CD8-positive, alpha-beta memory T cell (primary cell): ENCODE results near the gene PRM1. TPM values are rescaled to one million over a fixed set of nuclear protein-coding genes. Genes with fewer than 3 reads are reported as not detected.

ENCODE experiments used
- CTCF ChIA-PET: fragments of 350-600 bp; sonication (Branson Sonifier 250); formaldehyde crosslinking; loops from one replicate; lab custom pipeline; 2021; ENCODE audit warnings: antibody characterized with exemption; lab: Charles Lee
- POLR2A ChIA-PET: fragments of 350-600 bp; sonication (Branson Sonifier 250); formaldehyde crosslinking; loops from one replicate; lab custom pipeline; 2021; ENCODE audit warnings: antibody characterized with exemption; lab: Charles Lee
- DNase-seq, 5 donors: peaks; one replicate each; pipeline versions ENCODE4 v3.0.0 to v3.0.0-alpha.2; 2020 to 2022; ENCODE audit warnings: mixed read lengths in 1 of 5
- H3K27ac ChIP-seq: one replicate; pipeline ENCODE4 v1.7.0; 2013; ENCODE audit warnings: low read depth, mild to moderate bottlenecking, low read length, moderate library complexity
- H3K27me3 ChIP-seq: 2 replicates; pipeline ENCODE4 v1.7.0; 2013; ENCODE audit warnings: low read length, mild to moderate bottlenecking; ENCODE audit not compliant: insufficient read depth, poor library complexity, severe bottlenecking
- H3K36me3 ChIP-seq: 2 replicates; pipeline ENCODE4 v1.7.0; 2013; ENCODE audit warnings: mild to moderate bottlenecking, low read length, moderate library complexity; ENCODE audit not compliant: insufficient read depth
- H3K4me1 ChIP-seq: 2 replicates; pipeline ENCODE4 v1.7.0; 2013; ENCODE audit warnings: mild to moderate bottlenecking, low read length, moderate library complexity; ENCODE audit not compliant: insufficient read depth
- H3K4me3 ChIP-seq: 2 replicates; pipeline ENCODE4 v1.7.0; 2013; ENCODE audit warnings: mild to moderate bottlenecking, low read length
- H3K9me3 ChIP-seq: 2 replicates; pipeline ENCODE4 v1.7.0; 2013; ENCODE audit warnings: mild to moderate bottlenecking, low read length
- H3K27ac Mint-ChIP-seq, 8 donors: one replicate each; pipeline ENCODE4 v1.8.0; 2020 to 2021; ENCODE audit warnings: mixed read lengths in 8 of 8, mild to moderate bottlenecking in 6 of 8, inconsistent platforms in 3 of 8, moderate library complexity in 3 of 8
- H3K27me3 Mint-ChIP-seq, 2 donors: one replicate each; pipeline ENCODE4 v1.8.0; 2020 to 2021; ENCODE audit warnings: mixed read lengths in 2 of 2, mild to moderate bottlenecking in 1 of 2, moderate library complexity in 1 of 2
- H3K36me3 Mint-ChIP-seq, 3 donors: one replicate each; pipeline ENCODE4 v1.8.0; 2020 to 2021; ENCODE audit warnings: mixed read lengths in 3 of 3, inconsistent platforms in 1 of 3, mild to moderate bottlenecking in 1 of 3
- H3K4me1 Mint-ChIP-seq, 3 donors: one replicate each; pipeline ENCODE4 v1.8.0; 2020 to 2021; ENCODE audit warnings: mixed read lengths in 3 of 3, inconsistent platforms in 1 of 3, mild to moderate bottlenecking in 1 of 3
- H3K4me3 Mint-ChIP-seq, 7 donors: one replicate each; pipeline ENCODE4 v1.8.0; 2020 to 2021; ENCODE audit warnings: mixed read lengths in 7 of 7, mild to moderate bottlenecking in 6 of 7, moderate library complexity in 4 of 7, inconsistent platforms in 2 of 7
- H3K9me3 Mint-ChIP-seq, 5 donors: one replicate each; pipeline ENCODE4 v1.8.0; 2020 to 2022; ENCODE audit warnings: mixed read lengths in 5 of 5, mild to moderate bottlenecking in 3 of 5, moderate library complexity in 2 of 5, inconsistent platforms in 1 of 5
- polyA plus RNA-seq: library from polyadenylated mRNA; unstranded; fragments of 300-500 nt; fragmentation: Illumina TruSeq; gene quantifications from one replicate; pipeline ENCODE4 v1.2.3, GENCODE V29; 2021
- total RNA-seq, 2 experiments: library from RNA; stranded (reverse); gene quantifications; one replicate each; pipeline ENCODE4 v1.2.3, GENCODE V29; 2021

Gene PRM1
- total RNA-seq (not detected), polyA plus RNA-seq (not detected)

- no peak within 1 kb of the TSS for H3K27ac Mint-ChIP-seq
- H3K36me3 ChIP-seq: no peaks in the 10 kb centered on the region
- ChIA-PET CTCF (interaction anchor here (1.3 kb wide), 1 partner anchor 19 kb away, joined by 3 read pairs; no protein-coding TSS in a partner anchor), POLR2A (no interaction called here)
- H3K27ac ChIP-seq: no peak within 1 kb of the TSS
- H3K4me1 Mint-ChIP-seq: no peaks in the 10 kb centered on the region
- H3K9me3 ChIP-seq: no peaks in the 10 kb centered on the region
- no peaks in the 10 kb centered on the region for H3K4me1 ChIP-seq
- no peak for DNase-seq
- H3K9me3 Mint-ChIP-seq: no peaks in the 10 kb centered on the region
- H3K36me3 Mint-ChIP-seq: no peaks in the 10 kb centered on the region
- H3K27me3 Mint-ChIP-seq: peaks cover 8 to 12% of the 10 kb centered on the region in 2 donors
- H3K27me3 ChIP-seq: no peaks in the 10 kb centered on the region
- no peak within 1 kb of the TSS for H3K4me3 ChIP-seq
- H3K4me3 Mint-ChIP-seq: peak within 1 kb of the TSS in 1 of 7 donors; percentile 32
These were observed at the start of gene PRM1 for GRCh38 chr16:11280616-11281522. PRM1 (minus strand) TSS chr16:11281330; CDS start chr16:11281238, 92 bp downstream.

- H3K27me3 ChIP-seq: no peaks in the 10 kb centered on the region
- no peak overlapping the region for H3K27ac Mint-ChIP-seq
- H3K4me1 ChIP-seq: peaks cover 18% of the 10 kb centered on the region
- H3K27ac ChIP-seq: no peak overlapping the region
- peaks cover 0 to 4% (median 0%) of the 10 kb centered on the region in 3 donors for H3K36me3 Mint-ChIP-seq
- H3K9me3 ChIP-seq: no peaks in the 10 kb centered on the region
- POLR2A ChIA-PET: no interaction called here
- H3K36me3 ChIP-seq: no peaks in the 10 kb centered on the region
- DNase-seq: no peak
- peaks cover 4 to 7% of the 10 kb centered on the region in 2 donors for H3K27me3 Mint-ChIP-seq
- H3K4me3 ChIP-seq: no peak overlapping the region
- CTCF ChIA-PET: no interaction called here
- no peaks in the 10 kb centered on the region for H3K9me3 Mint-ChIP-seq
- peaks cover 26 to 29% (median 28%) of the 10 kb centered on the region in 3 donors for H3K4me1 Mint-ChIP-seq
- H3K4me3 Mint-ChIP-seq: no peak overlapping the region
These were observed 49.6 kb upstream of the PRM1 start for GRCh38 chr16:11330526-11331237.

- Histone ChIP-seq H3K36me3 (no peaks in the 10 kb centered on the region), H3K4me1 (peaks cover 18% of the 10 kb centered on the region), H3K9me3 (no peaks in the 10 kb centered on the region), H3K4me3 (no peak overlapping the region), H3K27ac (no peak overlapping the region), H3K27me3 (no peaks in the 10 kb centered on the region)
- H3K4me3 Mint-ChIP-seq: no peak overlapping the region
- peaks cover 0 to 4% (median 0%) of the 10 kb centered on the region in 3 donors for H3K36me3 Mint-ChIP-seq
- POLR2A ChIA-PET: no interaction called here
- no peaks in the 10 kb centered on the region for H3K9me3 Mint-ChIP-seq
- CTCF ChIA-PET: no interaction called here
- no peak for DNase-seq
- H3K27me3 Mint-ChIP-seq: peaks cover 4 to 7% of the 10 kb centered on the region in 2 donors
- peaks cover 29 to 34% (median 34%) of the 10 kb centered on the region in 3 donors for H3K4me1 Mint-ChIP-seq
- no peak overlapping the region for H3K27ac Mint-ChIP-seq
These were observed 48.8 kb upstream of the PRM1 start for GRCh38 chr16:11329891-11330290.

DNA sequence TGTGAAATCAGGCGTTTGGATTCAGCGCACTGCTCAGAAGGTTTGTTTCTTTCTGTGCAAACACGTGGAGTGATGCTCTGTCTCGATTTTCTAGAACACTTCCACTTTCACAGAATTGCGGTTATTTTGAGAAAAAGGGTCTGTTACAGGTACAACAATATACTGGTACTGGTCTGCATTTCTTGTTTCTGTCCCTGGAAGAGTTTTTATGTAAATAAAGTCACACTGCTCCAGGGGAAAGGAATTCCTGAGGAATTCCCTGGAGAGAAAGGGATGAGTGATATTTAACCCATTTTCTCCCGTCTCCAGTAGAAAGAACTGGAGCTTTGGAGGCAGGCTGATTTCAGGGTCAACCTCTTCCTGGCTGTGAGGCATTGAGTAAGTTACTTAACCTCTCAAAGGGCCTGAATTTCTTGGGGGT is 48.0 kb upstream of the PRM1 start:
- Mint-ChIP-seq H3K27ac (peak overlapping the region in 1 of 8 donors; percentile 43), H3K27me3 (peaks cover 4 to 7% of the 10 kb centered on the region in 2 donors), H3K4me3 (peak overlapping the region in 6 of 7 donors; percentile 49 to 86 (median 57)), H3K36me3 (peaks cover 0 to 4% (median 0%) of the 10 kb centered on the region in 3 donors), H3K9me3 (no peaks in the 10 kb centered on the region), H3K4me1 (peaks cover 29 to 34% (median 34%) of the 10 kb centered on the region in 3 donors)
- DNase-seq: no peak
- no peak overlapping the region for H3K27ac ChIP-seq
- POLR2A ChIA-PET: interaction anchor here (0.6 kb wide), 1 partner anchor 14 kb away, joined by 7 read pairs; no protein-coding TSS in a partner anchor
- peaks cover 18% of the 10 kb centered on the region for H3K4me1 ChIP-seq
- H3K9me3 ChIP-seq: no peaks in the 10 kb centered on the region
- no peak overlapping the region for H3K4me3 ChIP-seq
- no peaks in the 10 kb centered on the region for H3K27me3 ChIP-seq
- no peaks in the 10 kb centered on the region for H3K36me3 ChIP-seq
- CTCF ChIA-PET: interaction anchor here (1.2 kb wide), 1 partner anchor 74 kb away, joined by 3 read pairs; no protein-coding TSS in a partner anchor

DNA sequence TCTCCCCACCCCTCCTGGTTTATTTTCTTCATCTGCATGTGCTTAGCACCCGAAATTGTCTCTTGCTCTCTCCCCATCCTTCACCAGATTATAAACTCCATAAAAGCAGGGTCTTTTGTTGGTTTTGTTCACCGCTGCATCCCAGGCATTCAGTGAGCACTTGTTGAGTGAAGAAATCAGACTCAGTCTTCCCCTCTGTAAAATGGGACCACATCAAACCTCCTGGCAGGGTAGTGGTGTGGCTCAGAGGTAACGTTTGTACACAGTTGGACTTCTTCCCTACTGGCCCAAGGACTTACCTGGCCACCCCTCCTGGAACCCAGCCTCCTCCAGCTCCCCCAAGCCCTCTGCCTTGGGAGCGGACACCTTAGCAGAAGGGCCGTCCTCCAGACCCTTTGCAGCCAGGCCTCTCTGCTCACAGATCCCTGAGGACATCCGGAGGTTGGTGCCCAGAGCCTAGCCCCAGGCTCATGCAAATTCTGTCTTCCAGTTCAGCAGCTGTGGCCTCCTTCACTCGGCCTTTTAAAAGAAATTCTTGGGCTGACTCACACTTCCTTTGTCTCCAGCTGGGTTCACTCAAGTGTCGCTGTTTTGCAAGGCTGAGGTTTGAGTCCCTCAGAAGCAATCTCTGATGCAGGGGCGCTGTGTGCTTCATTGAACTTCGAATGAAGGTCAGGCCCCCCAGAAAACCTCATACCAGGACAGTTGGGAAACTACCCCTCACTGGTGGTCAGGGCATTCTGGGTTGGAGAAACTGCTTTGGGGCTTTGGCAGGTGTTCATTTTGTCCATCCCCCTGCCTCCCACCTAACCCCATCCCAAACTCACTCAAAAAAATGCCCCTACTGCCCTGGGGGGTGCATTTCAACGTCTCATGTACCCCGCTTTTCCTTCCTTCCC is 47.3 kb upstream of the PRM1 start:
- Mint-ChIP-seq H3K9me3 (no peaks in the 10 kb centered on the region), H3K27ac (peak overlapping the region in 6 of 8 donors; percentile 37 to 84 (median 45)), H3K27me3 (peaks cover 4 to 7% of the 10 kb centered on the region in 2 donors), H3K4me3 (peak overlapping the region; percentile 24 to 86 (median 58)), H3K4me1 (peaks cover 29 to 34% (median 34%) of the 10 kb centered on the region in 3 donors), H3K36me3 (peaks cover 0 to 4% (median 0%) of the 10 kb centered on the region in 3 donors)
- POLR2A ChIA-PET: interaction anchor here (0.6 kb wide), 1 partner anchor 15 kb away, joined by 7 read pairs; no protein-coding TSS in a partner anchor
- peaks cover 18% of the 10 kb centered on the region for H3K4me1 ChIP-seq
- H3K27ac ChIP-seq: no peak overlapping the region
- DNase-seq: peak; percentile 16 to 58 (median 27)
- no peaks in the 10 kb centered on the region for H3K27me3 ChIP-seq
- no peaks in the 10 kb centered on the region for H3K36me3 ChIP-seq
- no peak overlapping the region for H3K4me3 ChIP-seq
- CTCF ChIA-PET: interaction anchor here (0.7 to 1.2 kb wide), 3 partner anchors 19 to 73 kb away, joined by 3 read pairs; no protein-coding TSS in a partner anchor
- no peaks in the 10 kb centered on the region for H3K9me3 ChIP-seq

- H3K36me3 ChIP-seq: no peaks in the 10 kb centered on the region
- no peaks in the 10 kb centered on the region for H3K9me3 Mint-ChIP-seq
- H3K27me3 ChIP-seq: no peaks in the 10 kb centered on the region
- H3K4me3 Mint-ChIP-seq: peak overlapping the region in 6 of 7 donors; percentile 28 to 69 (median 48)
- H3K9me3 ChIP-seq: no peaks in the 10 kb centered on the region
- peaks cover 18% of the 10 kb centered on the region for H3K4me1 ChIP-seq
- no peak overlapping the region for H3K4me3 ChIP-seq
- no peak overlapping the region for H3K27ac ChIP-seq
- DNase-seq: peak in 1 of 5 donors; percentile 10
- H3K4me1 Mint-ChIP-seq: peaks cover 29 to 34% (median 34%) of the 10 kb centered on the region in 3 donors
- peaks cover 0 to 4% (median 0%) of the 10 kb centered on the region in 3 donors for H3K36me3 Mint-ChIP-seq
- peaks cover 4 to 7% of the 10 kb centered on the region in 2 donors for H3K27me3 Mint-ChIP-seq
- ChIA-PET POLR2A (no interaction called here), CTCF (interaction anchor here (1.0 to 1.4 kb wide), 2 partner anchors 45 to 363 kb away, joined by 3 read pairs; no protein-coding TSS in a partner anchor)
- H3K27ac Mint-ChIP-seq: peak overlapping the region in 5 of 8 donors; percentile 23 to 83 (median 55)
These were observed 46.4 kb upstream of the PRM1 start for GRCh38 chr16:11327277-11328171.
